HG03354 (cell line): ENCODE measurements around the gene PNKD.

ENCODE experiments used
- ATAC-seq: cut with Tn5 transposase; IDR thresholded peaks from one replicate; pipeline ENCODE4 v1.9.1; 2021; ENCODE audit warnings: mild to moderate bottlenecking; ENCODE audit not compliant: unreplicated experiment, poor library complexity, severe bottlenecking

PNKD gene

GRCh38 chr2:218363736-218364135 is 93.4 kb downstream of the PNKD start:
- ATAC-seq = no peak

- ATAC-seq = no peak
Observed at GRCh38 chr2:218364196-218364595, 93.9 kb downstream of the PNKD start.

- no peak for ATAC-seq
Observed at GRCh38 chr2:218366621-218367414, 96.5 kb downstream of the PNKD start.

- ATAC-seq = peak; percentile 94
Observed at GRCh38 chr2:218367415-218368149, 97.3 kb downstream of the PNKD start.

- no peak for ATAC-seq
Observed at GRCh38 chr2:218368150-218368528, 97.8 kb downstream of the PNKD start.

- ATAC-seq = no peak
Observed at GRCh38 chr2:218368621-218369153, 98.4 kb downstream of the PNKD start.

- no peak for ATAC-seq
Observed at GRCh38 chr2:218369330-218369729, 99.0 kb downstream of the PNKD start.

GRCh38 chr2:218370410-218371063 is 100.2 kb downstream of the PNKD start:
- ATAC-seq = no peak

- no peak for ATAC-seq
Observed at GRCh38 chr2:218371983-218372350, 101.6 kb downstream of the PNKD start.

- no peak for ATAC-seq
Observed at GRCh38 chr2:218374795-218375194, 104.5 kb downstream of the PNKD start.

- ATAC-seq = no peak
Observed at GRCh38 chr2:218375212-218375611, 104.9 kb downstream of the PNKD start.

GRCh38 chr2:218378053-218378452 is 107.7 kb downstream of the PNKD start:
- ATAC-seq = no peak

- ATAC-seq = no peak
Observed at GRCh38 chr2:218381916-218382366, 111.6 kb downstream of the PNKD start, which contains the start of gene SLC11A1. Gene SLC11A1, plus strand, starts transcription at chr2:218382273. Its CDS starts 96 bp downstream, at chr2:218382369.

GRCh38 chr2:218382785-218383184 is 112.5 kb downstream of the PNKD start:
- no peak for ATAC-seq

GRCh38 chr2:218383892-218384519 is 113.7 kb downstream of the PNKD start:
- ATAC-seq = no peak

- no peak for ATAC-seq
Observed at GRCh38 chr2:218384975-218385374, 114.7 kb downstream of the PNKD start.

- ATAC-seq = no peak
Observed at GRCh38 chr2:218386505-218387368, 116.4 kb downstream of the PNKD start.

GRCh38 chr2:218387369-218388194 is 117.3 kb downstream of the PNKD start:
- ATAC-seq = no peak
